ENCODE data around the gene MYL5. TPM values are rescaled to one million over a fixed set of nuclear protein-coding genes. Genes with fewer than 3 reads are reported as not detected.

MYL5 gene
- total RNA-seq, 1 experiment from 2014 or later, result 18.0 TPM

- no peak overlapping the region for H2BK5ac ChIP-seq (ENCODE audit: insufficient read length, low read length)
- no CpG with 5 or more reads among the region's 9 CpGs for WGBS (ENCODE audit: extremely low coverage, insufficient read length, low lambda C conversion rate)
- no peak overlapping the region for H3K27ac Mint-ChIP-seq
- peaks cover 16% of the 10 kb centered on the region for H3K27me3 Mint-ChIP-seq (ENCODE audit: low read depth)
- no peaks in the 10 kb centered on the region for H3K9me3 ChIP-seq (ENCODE audit: control insufficient read depth, low read depth, low read length)
- no peak overlapping the region for H3K4ac ChIP-seq (ENCODE audit: low read depth, low read length)
- H2BK120ac ChIP-seq (ENCODE audit: low read depth, low read length, poor library complexity, severe bottlenecking), result no peak overlapping the region
- H4K20me1 ChIP-seq (ENCODE audit: control insufficient read depth, insufficient read depth, insufficient read length), result no peaks in the 10 kb centered on the region
- no peaks in the 10 kb centered on the region for H3K79me2 ChIP-seq (ENCODE audit: insufficient read depth, low read length)
- H3K23ac ChIP-seq (ENCODE audit: insufficient read length, low read depth, low read length), result no peak overlapping the region
- H3K23me2 ChIP-seq (ENCODE audit: insufficient read length, low read depth, low read length, poor library complexity, severe bottlenecking), result no peaks in the 10 kb centered on the region
- DNase-seq, result peak; percentile 19
- H3K9me3 Mint-ChIP-seq, result peaks cover 17 to 21% of the 10 kb centered on the region in 2 experiments
- no peaks in the 10 kb centered on the region for H3K79me1 ChIP-seq (ENCODE audit: insufficient read depth, low read depth, low read length, poor library complexity, severe bottlenecking)
- no peak overlapping the region for H3K4me2 ChIP-seq (ENCODE audit: insufficient read depth, insufficient read length, low read length)
- H4K8ac ChIP-seq (replicated peaks; ENCODE audit: insufficient read length, low read depth, low read length), result no peak overlapping the region
- no peak overlapping the region for H4K5ac ChIP-seq (ENCODE audit: insufficient read length, low read depth, low read length)
- H2BK20ac ChIP-seq (ENCODE audit: low read depth, low read length, poor library complexity, severe bottlenecking), result no peak overlapping the region
- no peak for TF ChIP-seq CTCF (conservative IDR thresholded peaks at IDR 0.05)
- H2AFZ ChIP-seq (ENCODE audit: low read length), result no peak overlapping the region
- H3K27me3 ChIP-seq (ENCODE audit: insufficient read depth, low read length), result no peaks in the 10 kb centered on the region
- H3K18ac ChIP-seq (ENCODE audit: insufficient read length, low read depth, low read length), result no peak overlapping the region
- no peaks in the 10 kb centered on the region for H3K4me1 ChIP-seq (ENCODE audit: insufficient read depth, low read length)
- peak overlapping the region; percentile 12; the same call in 1 of the 2 replicates for H3K14ac ChIP-seq (ENCODE audit: insufficient read depth, low read length)
- no peak overlapping the region for H3K27ac ChIP-seq (ENCODE audit: insufficient read length, low read depth, low read length)
- no peak overlapping the region for H2AK5ac ChIP-seq (ENCODE audit: insufficient read length, low read length)
- no peak overlapping the region for H2BK12ac ChIP-seq (ENCODE audit: insufficient read length, low read depth, low read length)
- H2BK15ac ChIP-seq (ENCODE audit: low read depth, low read length), result no peak overlapping the region
- H4K91ac ChIP-seq (ENCODE audit: insufficient read length, low read depth, low read length), result no peak overlapping the region
- H3K9ac ChIP-seq (ENCODE audit: extremely low read depth, insufficient read length, low read length), result no peak overlapping the region
- H3T11ph ChIP-seq (ENCODE audit: low read length), result no peak overlapping the region
- H3K4me1 Mint-ChIP-seq, result peaks cover 0 to 8% of the 10 kb centered on the region in 2 experiments
- H3K4me3 Mint-ChIP-seq, result no peak overlapping the region
- H3K56ac ChIP-seq (ENCODE audit: insufficient read length, low read depth, low read length), result no peak overlapping the region
- H3K36me3 Mint-ChIP-seq (ENCODE audit: insufficient read depth in 1 of 3, low read depth in 3 of 3), result peaks cover 0 to 15% (median 13%) of the 10 kb centered on the region in 3 experiments; a peak in 5 of 7 replicates
These were observed 43.7 kb upstream of the MYL5 start for GRCh38 chr4:630656-631055.

Measured in H9 (cell line).